Forelimb muscle (tissue), 1 donor: Measurements from ENCODE around the gene PRKCA. TPM values are rescaled to one million over a fixed set of nuclear protein-coding genes. Genes with fewer than 3 reads are reported as not detected.
"Not testable (repeated sequence)": the region's sequence is repeated elsewhere in the genome, so short reads cannot be mapped to it uniquely, and the experiment has no call there.

Experiments used
- DNase-seq: peaks from one replicate; pipeline ENCODE4 v3.0.0-alpha.2; 2013; ENCODE audit warnings: low read depth
- polyA plus RNA-seq: library from polyadenylated mRNA; unstranded; fragments of 120-200 nt; gene quantifications from one replicate; pipeline ENCODE4 v1.2.1, GENCODE V29; 2013; ENCODE audit not compliant: insufficient read length

PRKCA gene
- polyA plus RNA-seq, 1 donor: 2.4 TPM

DNA sequence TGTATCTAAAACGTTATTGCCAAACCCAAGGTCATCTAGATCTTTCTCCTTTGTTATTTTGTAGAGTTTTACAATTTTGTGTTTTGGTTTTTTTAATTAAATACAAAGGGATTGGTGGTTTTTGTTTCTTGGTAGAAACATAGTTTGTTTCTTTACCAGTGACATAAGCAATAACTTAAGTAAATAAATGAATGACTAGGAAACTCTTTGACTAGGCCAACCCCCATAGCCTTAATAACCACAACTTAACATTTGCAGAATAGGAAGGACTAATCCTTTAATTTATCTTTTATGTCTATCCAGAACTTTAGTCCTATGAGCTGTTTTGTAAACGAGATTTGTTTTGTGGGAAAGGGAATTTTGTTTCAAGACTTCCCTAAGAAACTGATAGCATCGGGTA, 162.5 kb downstream of the PRKCA start:
- no peak for DNase-seq

DNA sequence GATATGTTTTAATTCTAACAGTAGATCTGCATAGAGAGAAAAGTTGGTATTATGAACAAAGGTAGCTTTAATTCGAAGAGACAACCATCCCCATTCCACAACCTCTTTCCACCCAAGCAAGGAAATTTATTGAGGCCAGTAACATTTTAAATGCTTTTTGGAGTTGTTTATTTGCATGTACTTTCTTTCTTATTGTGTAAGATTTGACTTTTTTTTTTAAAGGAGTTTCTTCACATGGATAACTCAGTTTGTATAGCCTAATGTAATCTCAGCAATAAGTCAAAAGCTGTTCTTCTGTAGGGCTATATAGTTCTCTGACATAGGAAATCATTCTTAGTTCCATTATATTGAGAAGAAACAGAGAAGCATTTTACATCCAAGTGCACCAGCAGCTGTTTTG, 163.3 kb downstream of the PRKCA start:
- no peak for DNase-seq

GRCh38 chr17:66466106-66466820, 163.8 kb downstream of the PRKCA start:
- DNase-seq: no peak

DNA sequence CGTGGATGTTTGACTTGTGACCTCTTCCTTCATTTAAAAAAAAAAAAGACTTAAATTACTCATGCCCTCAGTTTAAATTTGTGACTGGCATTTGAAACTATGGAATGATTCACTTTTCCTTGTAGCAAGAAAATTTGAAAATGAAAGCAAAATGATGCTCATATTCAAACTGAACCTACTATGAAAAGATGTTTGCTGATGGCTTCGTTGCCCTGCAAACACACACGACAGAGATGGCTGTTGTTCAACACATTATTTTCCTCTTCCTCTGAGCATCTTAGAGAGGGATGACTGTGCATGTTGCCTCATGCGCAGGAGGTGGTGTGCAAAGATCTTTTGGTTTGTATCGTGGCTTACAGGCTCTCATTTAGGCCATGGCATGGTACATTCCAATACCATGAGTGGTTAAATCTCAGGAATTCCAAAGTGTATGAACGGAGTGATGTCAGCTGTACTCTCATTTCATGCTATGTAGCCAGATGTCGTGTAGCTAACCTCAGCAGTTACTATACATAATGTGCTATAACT, 164.5 kb downstream of the PRKCA start:
- no peak for DNase-seq

GRCh38 chr17:66467766-66468165, 165.4 kb downstream of the PRKCA start:
- no peak for DNase-seq

DNA sequence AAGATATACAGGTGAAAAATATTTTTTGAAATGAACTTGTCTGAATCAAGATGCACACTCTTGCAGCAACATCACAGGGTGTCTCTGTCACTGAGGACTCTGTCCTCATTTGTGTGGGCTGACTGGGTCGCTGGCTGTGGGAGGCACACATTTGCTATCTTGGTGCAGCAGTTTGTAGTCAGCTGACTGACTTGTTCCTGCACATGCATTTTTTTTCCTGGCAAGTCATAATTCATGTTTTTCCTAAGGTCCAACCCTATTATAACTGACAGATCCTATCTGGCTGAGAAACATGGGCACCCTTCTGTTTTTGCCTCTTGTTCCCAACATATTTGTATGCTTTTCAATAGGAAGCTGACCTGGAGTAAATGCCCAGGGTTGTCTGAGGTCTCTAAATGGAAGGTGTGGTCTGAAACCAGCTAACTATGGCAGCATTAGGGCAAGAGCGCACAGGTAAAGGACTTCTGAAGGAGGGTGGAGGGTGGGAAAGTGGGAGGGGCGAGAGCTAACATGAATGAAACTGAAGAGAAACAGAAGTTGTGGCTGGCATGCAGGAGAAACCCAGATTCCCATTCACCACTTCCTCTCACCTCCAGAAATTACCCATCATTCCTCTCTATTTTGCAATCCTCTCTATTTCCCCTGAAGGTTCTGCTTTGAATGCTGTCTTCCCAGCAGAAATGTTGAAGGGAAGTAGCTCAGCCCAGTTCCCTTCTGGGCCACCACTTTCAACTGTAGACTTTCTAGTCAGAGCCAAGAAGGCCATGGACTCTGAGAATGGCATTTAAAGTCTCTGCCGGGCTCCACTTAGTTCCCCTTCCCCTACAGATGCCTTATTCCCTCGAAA, 166.1 kb downstream of the PRKCA start:
- DNase-seq: no peak

DNA sequence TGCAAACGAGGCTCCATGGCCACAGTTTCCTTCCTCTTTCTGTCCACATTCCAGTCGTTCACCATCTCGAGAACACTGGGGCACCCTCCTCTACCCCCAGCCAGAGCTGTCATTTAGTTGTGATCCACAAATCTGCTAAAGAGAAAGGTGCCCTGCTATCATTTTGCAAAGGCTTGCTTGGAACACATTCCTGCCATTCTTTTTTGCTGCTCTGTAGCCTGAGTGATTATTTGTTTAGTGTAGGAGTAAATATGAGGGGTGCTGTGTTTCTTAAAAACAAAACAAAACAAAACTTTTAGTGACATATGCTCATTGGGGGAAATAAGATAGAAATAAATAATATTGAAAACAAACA, 166.7 kb downstream of the PRKCA start:
- DNase-seq: no peak

DNA sequence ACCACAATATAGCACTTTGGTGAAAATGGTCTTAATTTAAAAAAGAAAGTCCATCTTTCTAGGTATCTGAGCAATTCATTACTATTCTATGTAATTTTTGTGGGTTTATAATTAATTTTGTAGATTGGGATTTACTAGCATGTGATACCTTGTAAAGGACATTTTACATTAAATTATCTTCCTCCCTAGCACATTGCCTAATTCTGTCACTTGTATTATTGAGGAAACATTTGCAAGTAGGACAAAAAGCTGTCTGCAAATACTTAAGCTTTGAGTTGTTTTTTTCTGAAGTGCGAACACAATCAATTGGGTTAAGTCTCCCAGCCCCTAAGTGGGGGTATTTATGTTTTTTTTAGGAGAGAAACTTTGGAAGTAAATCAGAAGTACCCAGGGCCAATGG, 167.0 kb downstream of the PRKCA start:
- no peak for DNase-seq

DNA sequence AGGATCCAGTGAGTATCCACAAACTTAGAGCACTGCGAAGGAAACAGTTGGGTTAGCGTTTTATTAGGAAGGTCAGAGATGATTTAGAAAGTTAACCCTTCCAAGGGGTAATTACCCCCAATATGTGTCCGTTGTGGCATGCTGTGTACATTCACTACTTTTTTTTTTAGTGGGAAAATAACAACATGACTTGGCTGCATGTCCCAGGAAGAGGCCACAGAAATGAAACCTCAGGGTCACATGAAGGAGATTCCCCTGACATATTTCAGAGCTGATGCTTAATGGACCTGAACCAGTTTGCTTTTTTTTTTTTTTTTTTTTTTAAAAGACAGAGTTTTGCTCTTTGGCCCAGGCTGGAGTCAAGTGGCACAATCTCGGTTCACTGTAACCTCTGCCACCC, 167.5 kb downstream of the PRKCA start:
- no peak for DNase-seq

DNA sequence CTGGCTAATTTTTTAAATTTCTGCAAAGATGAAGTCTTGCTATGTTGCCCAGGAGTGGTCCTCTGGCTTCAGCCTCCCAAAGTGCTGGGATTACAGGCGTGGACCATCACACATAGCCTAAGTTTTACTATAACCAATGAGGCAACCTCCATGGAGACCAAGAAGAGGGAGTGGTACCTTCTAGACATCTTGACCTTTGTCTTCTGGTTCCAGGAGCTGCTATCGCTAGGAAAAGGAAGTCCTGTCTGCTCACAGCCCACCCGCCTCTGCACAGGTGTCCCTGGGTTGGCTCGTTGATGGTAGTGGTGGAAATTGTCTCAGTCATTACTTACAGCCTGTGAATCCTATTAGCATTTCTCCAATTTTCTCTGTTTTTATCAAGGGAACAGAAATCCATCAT, 169.7 kb downstream of the PRKCA start:
- no peak for DNase-seq

GRCh38 chr17:66474258-66474657, 171.8 kb downstream of the PRKCA start:
- no peak for DNase-seq

- no peak for DNase-seq
Measured at GRCh38 chr17:66474806-66475497, 172.5 kb downstream of the PRKCA start.

GRCh38 chr17:66476014-66476413, 173.6 kb downstream of the PRKCA start:
- no peak for DNase-seq

GRCh38 chr17:66477615-66478283, 175.3 kb downstream of the PRKCA start:
- DNase-seq: no peak

DNA sequence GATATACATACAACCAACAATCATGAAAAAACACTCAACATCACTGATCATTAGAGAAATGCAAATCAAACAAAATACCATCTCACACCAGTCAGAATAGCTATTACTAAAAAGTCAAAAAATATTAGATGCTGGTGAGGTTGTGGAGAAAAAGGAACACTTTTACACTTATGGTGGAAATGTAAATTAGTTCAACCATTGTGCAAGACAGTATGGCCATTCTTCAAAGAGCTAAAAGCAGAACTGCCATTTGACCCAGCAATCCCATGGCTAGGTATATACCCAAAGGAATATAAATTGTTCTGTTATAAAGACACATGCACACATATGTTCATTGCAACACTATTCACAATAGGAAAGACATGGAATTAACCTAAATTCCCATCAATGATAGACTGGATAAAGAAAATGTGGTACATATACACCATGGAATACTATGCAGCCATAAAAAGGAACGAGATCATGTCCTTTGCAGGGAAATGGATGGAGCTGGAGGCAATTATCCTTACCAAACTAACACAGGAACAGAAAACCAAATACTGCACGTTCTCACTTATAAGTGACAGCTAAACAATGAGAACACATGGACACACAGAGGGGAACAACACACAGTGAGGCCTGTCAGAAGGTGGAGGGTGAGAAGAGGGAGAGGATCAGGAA, 176.9 kb downstream of the PRKCA start:
- not testable (repeated sequence) for DNase-seq

GRCh38 chr17:66480243-66480642, 177.8 kb downstream of the PRKCA start:
- no peak for DNase-seq

- DNase-seq: no peak
Measured at GRCh38 chr17:66480802-66481201, 178.4 kb downstream of the PRKCA start.

DNA sequence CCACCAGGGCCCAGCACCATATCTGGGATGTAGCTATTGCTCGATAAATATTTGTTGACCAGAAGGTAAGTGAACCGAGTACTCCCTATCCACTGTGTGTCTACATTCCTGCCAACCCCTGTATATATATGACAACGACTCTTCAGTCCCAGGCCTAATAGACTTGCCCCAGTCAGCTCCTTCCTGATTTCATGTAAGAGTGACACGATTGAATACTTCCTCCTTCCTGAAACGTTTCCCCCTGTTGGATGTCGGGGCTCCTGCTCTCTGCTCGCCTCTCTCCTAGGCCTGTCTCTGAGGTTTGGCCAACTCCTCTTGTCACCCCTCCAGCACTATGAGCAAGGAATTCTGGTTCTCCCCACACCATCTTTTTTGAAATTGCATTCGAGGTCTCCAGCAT, 178.9 kb downstream of the PRKCA start:
- no peak for DNase-seq

GRCh38 chr17:66483906-66484305, 181.5 kb downstream of the PRKCA start:
- DNase-seq: no peak

DNA sequence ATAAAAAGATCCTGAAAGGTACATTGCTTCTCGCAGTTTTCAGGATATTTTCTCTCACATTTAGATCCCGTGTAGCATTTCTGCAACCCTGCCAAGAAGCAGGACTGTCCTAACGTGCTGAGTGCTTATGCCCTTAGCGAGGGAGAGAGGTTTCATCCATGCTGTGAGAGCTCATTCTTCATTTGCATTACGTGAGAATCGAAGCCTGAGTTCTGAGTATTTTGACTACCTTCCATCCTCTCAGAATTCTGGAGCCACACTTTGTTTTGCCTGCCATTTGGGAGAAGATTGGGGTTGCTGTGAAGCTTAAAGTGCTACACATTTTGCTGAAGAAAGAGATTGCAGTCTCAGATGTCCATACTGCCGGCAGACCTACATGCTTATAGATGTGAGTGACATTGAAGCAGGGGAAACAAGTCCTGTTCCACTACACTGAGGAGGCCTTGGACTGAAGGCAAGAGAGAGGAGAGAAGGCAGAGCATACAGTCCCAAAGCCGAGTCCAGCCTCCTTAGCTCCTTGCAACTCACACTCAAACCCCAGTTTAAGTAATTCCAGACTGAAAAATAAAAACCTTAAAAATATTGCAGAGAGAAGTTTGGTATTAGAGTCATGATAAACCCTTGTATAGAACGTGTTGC, 183.0 kb downstream of the PRKCA start:
- DNase-seq: no peak

- no peak for DNase-seq
Measured at GRCh38 chr17:66487121-66487520, 184.7 kb downstream of the PRKCA start.
